Astrocyte of the spinal cord (primary cell): Measurements from ENCODE around the gene EIF1AD.

Experiments
- DNase-seq: peaks from one replicate; pipeline ENCODE4 v3.0.0; 2011; ENCODE audit warnings: low read depth, low spot score
- H3K4me3 ChIP-seq: 2 replicates; pipeline ENCODE4 v1.5.1; 2011; ENCODE audit warnings: low read depth, mild to moderate bottlenecking, low read length, moderate library complexity
- CTCF ChIP-seq: IDR thresholded peaks from 2 replicates; pipeline ENCODE4 v1.5.1; 2012; ENCODE audit warnings: low read depth, mild to moderate bottlenecking, low read length, inconsistent platforms
- in situ Hi-C: cut with HindIII; loops from 2 replicates; pipeline ENCODE4 v1.10.0; 2017; ENCODE audit warnings: low sequenced_read_pairs

The EIF1AD gene

GRCh38 chr11:66020618-66021357 lies 18.8 kb upstream of the EIF1AD start:
- no peak overlapping the region for H3K4me3 ChIP-seq
- DNase-seq, result peak; percentile 70
- no peak for TF ChIP-seq CTCF
- in situ Hi-C loops, result no loop called here

GRCh38 chr11:66020212-66020611 lies 18.3 kb upstream of the EIF1AD start:
- DNase-seq, result no peak
- H3K4me3 ChIP-seq, result no peak overlapping the region
- TF ChIP-seq CTCF, result no peak
- in situ Hi-C loops, result no loop called here

GRCh38 chr11:66017321-66017720 lies 15.4 kb upstream of the EIF1AD start:
- H3K4me3 ChIP-seq, result no peak overlapping the region
- no peak for TF ChIP-seq CTCF
- in situ Hi-C loops, result no loop called here
- no peak for DNase-seq

GRCh38 chr11:66016793-66017177 lies 14.8 kb upstream of the EIF1AD start:
- H3K4me3 ChIP-seq, result no peak overlapping the region
- in situ Hi-C loops, result no loop called here
- no peak for TF ChIP-seq CTCF
- no peak for DNase-seq

GRCh38 chr11:66015936-66016792 lies 14.2 kb upstream of the EIF1AD start:
- H3K4me3 ChIP-seq, result no peak overlapping the region
- in situ Hi-C loops, result no loop called here
- no peak for TF ChIP-seq CTCF
- DNase-seq, result no peak

- H3K4me3 ChIP-seq, result no peak overlapping the region
- in situ Hi-C loops, result no loop called here
- DNase-seq, result peak; percentile 20
- TF ChIP-seq CTCF, result no peak
These were observed 13.5 kb upstream of the EIF1AD start for GRCh38 chr11:66015454-66015881.
